Right lobe of liver (tissue), 4 donors: ENCODE data around the gene CCDC51.

Source experiments
- CTCF ChIP-seq, 4 donors: fragments of 200-600 bp in 3 of 4; fragments of 450-650 bp in 1 of 4; IDR thresholded peaks; one replicate each; pipeline versions ENCODE4 v1.5.1 to v1.8.0; 2016 to 2022; ENCODE audit warnings: antibody characterized with exemption in 4 of 4, mild to moderate bottlenecking in 2 of 4
- POLR2A ChIP-seq: fragments of 450-650 bp; IDR thresholded peaks from one replicate; pipeline ENCODE4 v1.6.1; 2017; ENCODE audit warnings: antibody characterized with exemption, mild to moderate bottlenecking
- donor health status: DM: no; HTN: no; CAD: no.
- donor health status: DM: no; HTN: no; CAD: no.
- donor health status: DM: no; HTN: yes; CAD: no.

GRCh38 chr3:48418651-48419050 is 21.3 kb downstream of the CCDC51 start:
- TF ChIP-seq CTCF (IDR thresholded peaks at IDR 0.05) (no peak), POLR2A (no peak)
